DMS 273 (cell line): Measurements from ENCODE around the gene FAM234B.
"Not testable (repeated sequence)": the region's sequence is repeated elsewhere in the genome, so short reads cannot be mapped to it uniquely, and the experiment has no call there.

ENCODE experiments used
- DNase-seq: peaks from one replicate; lab custom pipeline; 2025; ENCODE audit not compliant: unreplicated experiment; lab: John Stamatoyannopoulos, UW

FAM234B gene

GRCh38 chr12:13060581-13060980, 16.4 kb downstream of the FAM234B start:
- no peak for DNase-seq

GRCh38 chr12:13061377-13061776, 17.2 kb downstream of the FAM234B start:
- DNase-seq: no peak

- no peak for DNase-seq
These were observed 18.5 kb downstream of the FAM234B start for GRCh38 chr12:13062669-13063068.

- DNase-seq: no peak
These were observed 21.8 kb downstream of the FAM234B start for GRCh38 chr12:13066014-13066413.

GRCh38 chr12:13066459-13066858, 22.3 kb downstream of the FAM234B start:
- DNase-seq: no peak

GRCh38 chr12:13067322-13067721, 23.1 kb downstream of the FAM234B start:
- DNase-seq: no peak

GRCh38 chr12:13069380-13069779, 25.2 kb downstream of the FAM234B start:
- DNase-seq: peak; percentile 8

- DNase-seq: peak; percentile 66
These were observed 27.4 kb downstream of the FAM234B start for GRCh38 chr12:13071305-13072280.

- no peak for DNase-seq
These were observed 29.0 kb downstream of the FAM234B start for GRCh38 chr12:13073173-13073572.

- no peak for DNase-seq
These were observed 30.4 kb downstream of the FAM234B start for GRCh38 chr12:13074396-13075117.

- DNase-seq: peak; percentile 17
These were observed 30.9 kb downstream of the FAM234B start for GRCh38 chr12:13075118-13075480.

GRCh38 chr12:13075786-13076570, 31.8 kb downstream of the FAM234B start:
- no peak for DNase-seq

- DNase-seq: no peak
These were observed 35.3 kb downstream of the FAM234B start for GRCh38 chr12:13079440-13079906.

- DNase-seq: no peak
These were observed 36.1 kb downstream of the FAM234B start for GRCh38 chr12:13080266-13080665.

- DNase-seq: no peak
These were observed 38.7 kb downstream of the FAM234B start for GRCh38 chr12:13082861-13083260.

GRCh38 chr12:13083638-13084037, 39.5 kb downstream of the FAM234B start:
- DNase-seq: not testable (repeated sequence)

- DNase-seq: no peak
These were observed 40.9 kb downstream of the FAM234B start for GRCh38 chr12:13084898-13085640.

- no peak for DNase-seq
These were observed 41.9 kb downstream of the FAM234B start for GRCh38 chr12:13085968-13086686.

GRCh38 chr12:13087766-13088165, 43.6 kb downstream of the FAM234B start:
- no peak for DNase-seq

- DNase-seq: no peak
These were observed 44.3 kb downstream of the FAM234B start for GRCh38 chr12:13088496-13088895.
